ENCODE results near the gene HNF1A. TPM values are rescaled to one million over a fixed set of nuclear protein-coding genes. Genes with fewer than 3 reads are reported as not detected.

The HNF1A gene
- total and polyA plus RNA-seq, 2 of the 13 experiments (the other 11 are each of a cell fraction or from before 2014, with no cell fraction given), result 13.4 to 34.7 TPM

GRCh38 chr12:120962532-120963020 lies 15.8 kb upstream of the HNF1A start (continued):
- TF ChIP-seq, protein P1, sequence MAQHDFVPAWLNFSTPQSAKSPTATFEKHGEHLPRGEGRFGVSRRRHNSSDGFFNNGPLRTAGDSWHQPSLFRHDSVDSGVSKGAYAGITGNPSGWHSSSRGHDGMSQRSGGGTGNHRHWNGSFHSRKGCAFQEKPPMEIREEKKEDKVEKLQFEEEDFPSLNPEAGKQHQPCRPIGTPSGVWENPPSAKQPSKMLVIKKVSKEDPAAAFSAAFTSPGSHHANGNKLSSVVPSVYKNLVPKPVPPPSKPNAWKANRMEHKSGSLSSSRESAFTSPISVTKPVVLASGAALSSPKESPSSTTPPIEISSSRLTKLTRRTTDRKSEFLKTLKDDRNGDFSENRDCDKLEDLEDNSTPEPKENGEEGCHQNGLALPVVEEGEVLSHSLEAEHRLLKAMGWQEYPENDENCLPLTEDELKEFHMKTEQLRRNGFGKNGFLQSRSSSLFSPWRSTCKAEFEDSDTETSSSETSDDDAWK (CRISPR knock-in tag; IDR thresholded peaks at IDR 0.05), result no peak
- TF ChIP-seq ZNF232 (CRISPR knock-in tag; IDR thresholded peaks at IDR 0.05; ENCODE audit: borderline replicate concordance) (no peak), RXRA (CRISPR knock-in tag; IDR thresholded peaks at IDR 0.05) (no peak), NR1H2 (CRISPR knock-in tag; IDR thresholded peaks at IDR 0.05; ENCODE audit: borderline replicate concordance, low read depth) (no peak), POLR2AphosphoS2 (IDR thresholded peaks at IDR 0.05; ENCODE audit: low read depth, low read length) (peak; percentile 24; the same call in 1 of the 2 replicates), ARNT2 (CRISPR knock-in tag; IDR thresholded peaks at IDR 0.05; ENCODE audit: low read depth) (no peak), SALL2 (CRISPR knock-in tag; IDR thresholded peaks at IDR 0.05) (0 out of 2 replicates have a peak, but pooled peaks have one; percentile 45), ZNF124 (CRISPR knock-in tag; IDR thresholded peaks at IDR 0.05) (no peak), ZNF335 (CRISPR knock-in tag; IDR thresholded peaks at IDR 0.05) (no peak), HOXA5 (CRISPR knock-in tag; IDR thresholded peaks at IDR 0.05) (0 out of 2 replicates have a peak, but pooled peaks have one; percentile 23), AKAP8 (CRISPR knock-in tag; IDR thresholded peaks at IDR 0.05) (no peak), PHF5A (CRISPR knock-in tag; IDR thresholded peaks at IDR 0.05; ENCODE audit: low read depth, unreplicated experiment) (no peak)
- TF ChIP-seq, protein P2, sequence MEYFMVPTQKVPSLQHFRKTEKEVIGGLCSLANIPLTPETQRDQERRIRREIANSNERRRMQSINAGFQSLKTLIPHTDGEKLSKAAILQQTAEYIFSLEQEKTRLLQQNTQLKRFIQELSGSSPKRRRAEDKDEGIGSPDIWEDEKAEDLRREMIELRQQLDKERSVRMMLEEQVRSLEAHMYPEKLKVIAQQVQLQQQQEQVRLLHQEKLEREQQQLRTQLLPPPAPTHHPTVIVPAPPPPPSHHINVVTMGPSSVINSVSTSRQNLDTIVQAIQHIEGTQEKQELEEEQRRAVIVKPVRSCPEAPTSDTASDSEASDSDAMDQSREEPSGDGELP (IDR thresholded peaks at IDR 0.05; ENCODE audit: borderline replicate concordance, low read depth), result no peak
- TF ChIP-seq, protein P3, sequence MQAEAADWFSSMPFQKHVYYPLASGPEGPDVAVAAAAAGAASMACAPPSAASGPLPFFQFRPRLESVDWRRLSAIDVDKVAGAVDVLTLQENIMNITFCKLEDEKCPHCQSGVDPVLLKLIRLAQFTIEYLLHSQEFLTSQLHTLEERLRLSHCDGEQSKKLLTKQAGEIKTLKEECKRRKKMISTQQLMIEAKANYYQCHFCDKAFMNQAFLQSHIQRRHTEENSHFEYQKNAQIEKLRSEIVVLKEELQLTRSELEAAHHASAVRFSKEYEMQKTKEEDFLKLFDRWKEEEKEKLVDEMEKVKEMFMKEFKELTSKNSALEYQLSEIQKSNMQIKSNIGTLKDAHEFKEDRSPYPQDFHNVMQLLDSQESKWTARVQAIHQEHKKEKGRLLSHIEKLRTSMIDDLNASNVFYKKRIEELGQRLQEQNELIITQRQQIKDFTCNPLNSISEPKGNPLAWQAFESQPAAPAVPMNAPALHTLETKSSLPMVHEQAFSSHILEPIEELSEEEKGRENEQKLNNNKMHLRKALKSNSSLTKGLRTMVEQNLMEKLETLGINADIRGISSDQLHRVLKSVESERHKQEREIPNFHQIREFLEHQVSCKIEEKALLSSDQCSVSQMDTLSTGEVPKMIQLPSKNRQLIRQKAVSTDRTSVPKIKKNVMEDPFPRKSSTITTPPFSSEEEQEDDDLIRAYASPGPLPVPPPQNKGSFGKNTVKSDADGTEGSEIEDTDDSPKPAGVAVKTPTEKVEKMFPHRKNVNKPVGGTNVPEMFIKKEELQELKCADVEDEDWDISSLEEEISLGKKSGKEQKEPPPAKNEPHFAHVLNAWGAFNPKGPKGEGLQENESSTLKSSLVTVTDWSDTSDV (CRISPR knock-in tag; IDR thresholded peaks at IDR 0.05), result no peak

Data from HepG2 (cell line).